ENCODE results near the gene PDZD2.
"Not testable (repeated sequence)": the region's sequence is repeated elsewhere in the genome, so short reads cannot be mapped to it uniquely, and the experiment has no call there.

The PDZD2 gene

DNA sequence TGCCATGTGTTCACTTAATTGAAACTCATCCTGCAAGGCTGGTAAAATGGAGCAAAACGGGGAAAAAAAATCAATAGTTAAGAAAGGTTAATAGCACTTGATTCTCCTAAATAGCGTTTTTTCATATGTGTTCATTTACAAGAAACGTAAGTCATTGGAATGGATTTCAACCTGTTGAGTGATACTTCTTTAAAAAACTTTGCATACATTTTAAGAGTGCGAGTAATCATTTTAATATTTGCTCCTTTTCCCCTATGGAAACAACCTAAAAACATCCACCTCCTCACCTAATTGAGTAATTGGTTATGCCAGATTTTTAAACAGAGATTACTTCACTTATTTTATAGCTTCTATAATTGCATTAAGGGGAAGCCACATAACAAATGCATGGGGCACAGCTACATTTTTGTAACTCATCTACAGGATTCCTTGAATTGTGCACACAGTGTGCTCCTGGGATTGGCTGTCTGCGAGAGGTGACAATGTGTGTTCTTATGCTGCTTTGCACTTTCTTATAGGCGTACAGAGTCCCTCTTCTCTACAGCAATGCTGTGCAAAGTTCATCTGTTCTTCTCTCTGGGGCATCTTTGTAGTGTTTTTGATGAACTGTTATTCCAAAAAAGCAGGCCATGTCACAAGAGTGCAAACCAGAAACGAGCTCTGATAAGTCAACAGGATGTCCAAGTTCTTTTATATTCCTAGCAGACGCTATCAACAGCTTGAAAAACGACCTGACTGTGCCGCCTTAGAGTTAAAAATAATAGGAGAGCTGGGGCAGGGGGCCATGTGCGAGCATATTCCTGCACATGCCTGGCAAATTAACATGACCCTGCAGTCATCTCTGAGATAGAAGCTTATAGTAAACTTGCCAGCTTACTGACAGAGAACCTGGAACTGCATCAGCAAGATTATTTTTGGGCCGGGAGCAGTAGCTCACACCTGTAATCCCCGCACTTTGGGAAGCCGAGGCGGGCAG, 417.2 kb downstream of the PDZD2 start:
- no peak for DNase-seq

DNA sequence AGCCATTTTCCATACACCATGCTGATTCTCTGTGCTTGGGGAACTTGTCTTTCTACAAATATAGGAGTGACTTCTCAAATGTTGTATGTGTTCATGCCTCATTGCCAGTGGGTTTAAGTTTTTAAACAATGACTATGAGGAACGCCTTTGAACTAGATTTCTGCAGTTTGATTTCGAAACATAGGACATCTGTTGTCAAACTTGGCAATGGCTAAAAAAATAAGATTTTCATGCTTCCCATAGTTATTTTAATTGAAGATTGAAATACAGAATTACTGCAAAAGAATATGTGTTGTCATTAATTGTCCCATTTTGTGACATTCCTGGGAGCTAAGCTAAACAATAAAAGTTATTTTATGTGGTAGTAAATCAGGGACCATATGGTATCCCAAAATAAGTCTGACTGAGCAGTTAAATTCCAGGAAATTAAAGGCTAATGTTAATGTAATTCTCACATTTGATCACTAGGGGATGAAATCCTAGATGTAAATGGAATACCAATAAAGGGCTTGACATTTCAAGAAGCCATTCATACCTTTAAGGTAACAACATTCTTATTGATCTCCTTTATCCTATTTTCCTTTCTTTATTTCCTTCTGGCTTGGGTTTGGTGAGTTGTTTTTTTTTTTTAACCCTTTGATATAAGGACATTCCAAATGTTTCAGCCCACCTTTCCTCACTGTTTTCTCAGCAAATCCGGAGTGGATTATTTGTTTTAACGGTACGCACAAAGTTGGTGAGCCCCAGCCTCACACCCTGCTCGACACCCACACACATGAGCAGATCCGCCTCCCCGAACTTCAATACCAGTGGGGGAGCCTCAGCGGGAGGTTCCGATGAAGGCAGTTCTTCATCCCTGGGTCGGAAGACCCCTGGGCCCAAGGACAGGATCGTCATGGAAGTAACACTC, 418.5 kb downstream of the PDZD2 start:
- no peak for DNase-seq

DNA sequence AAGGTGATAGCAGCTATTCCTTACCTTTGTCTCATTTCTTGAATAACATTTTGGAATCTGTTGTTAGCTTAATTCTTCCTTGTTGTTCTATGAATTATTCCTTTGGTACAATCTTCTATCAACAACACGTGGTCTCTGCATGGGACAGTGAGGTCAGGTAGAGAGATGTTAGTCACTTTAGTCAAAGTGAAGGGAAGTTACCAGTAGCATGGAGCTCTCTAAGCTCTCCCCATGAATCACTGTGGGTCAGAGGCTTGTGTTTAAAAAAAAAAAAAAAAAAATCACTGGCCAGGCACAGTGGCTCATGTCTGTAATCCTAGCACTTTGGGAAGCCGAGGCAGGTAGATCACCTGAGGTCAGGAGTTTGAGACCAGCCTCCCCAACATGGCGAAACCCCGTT, 419.2 kb downstream of the PDZD2 start:
- DNase-seq = no peak

DNA sequence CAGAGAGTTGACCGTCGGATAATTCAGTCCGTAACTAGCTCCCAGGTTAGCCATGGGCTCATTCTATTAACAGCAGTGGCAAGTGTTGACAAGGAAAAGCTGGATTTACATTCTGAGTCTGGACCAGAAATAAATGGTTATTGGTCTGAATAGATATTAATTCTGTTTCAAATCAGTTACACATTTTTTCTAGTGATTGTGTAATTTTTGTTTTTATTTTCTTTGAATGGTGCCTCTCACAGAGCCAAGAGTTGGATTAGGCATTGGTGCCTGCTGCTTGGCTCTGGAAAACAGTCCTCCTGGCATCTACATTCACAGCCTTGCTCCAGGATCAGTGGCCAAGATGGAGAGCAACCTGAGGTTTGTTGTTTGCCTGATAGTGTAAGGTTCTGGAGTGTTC, 420.1 kb downstream of the PDZD2 start:
- no peak for DNase-seq

DNA sequence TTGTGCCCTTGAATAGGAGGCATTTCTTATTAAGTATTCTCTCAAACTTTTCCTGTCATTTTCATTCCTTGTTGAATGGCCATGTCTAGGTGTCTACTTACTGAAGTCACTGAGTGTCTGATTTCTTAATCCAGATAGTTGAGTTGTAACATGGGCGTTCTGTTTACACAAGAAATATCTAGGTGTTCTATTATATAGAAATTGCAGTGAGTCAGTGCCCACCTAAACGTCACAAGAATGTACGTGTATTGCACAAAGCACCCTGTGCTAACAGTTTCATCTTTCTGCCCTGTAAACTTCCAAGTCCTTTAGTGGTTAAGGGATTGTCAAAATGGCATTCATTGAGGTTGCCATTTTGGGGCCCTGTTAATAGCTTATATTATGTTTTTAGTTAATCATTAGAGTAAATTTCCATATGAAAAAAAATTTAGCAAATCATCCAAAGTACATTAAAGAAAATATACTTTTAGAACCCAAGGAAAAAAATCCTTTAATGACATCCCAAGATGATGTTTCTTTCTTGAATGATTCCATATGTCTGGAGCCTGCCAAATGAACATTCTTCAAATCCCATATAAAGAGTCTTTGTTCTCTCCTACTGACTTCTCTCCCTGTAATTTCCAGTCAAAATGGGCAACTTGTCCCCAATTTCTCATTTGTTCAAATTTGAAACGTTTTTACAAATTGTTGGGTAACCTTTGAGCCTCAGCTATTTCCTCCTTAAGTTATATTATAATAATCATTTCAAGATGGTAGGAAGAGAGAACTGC, 421.0 kb downstream of the PDZD2 start:
- DNase-seq = no peak

DNA sequence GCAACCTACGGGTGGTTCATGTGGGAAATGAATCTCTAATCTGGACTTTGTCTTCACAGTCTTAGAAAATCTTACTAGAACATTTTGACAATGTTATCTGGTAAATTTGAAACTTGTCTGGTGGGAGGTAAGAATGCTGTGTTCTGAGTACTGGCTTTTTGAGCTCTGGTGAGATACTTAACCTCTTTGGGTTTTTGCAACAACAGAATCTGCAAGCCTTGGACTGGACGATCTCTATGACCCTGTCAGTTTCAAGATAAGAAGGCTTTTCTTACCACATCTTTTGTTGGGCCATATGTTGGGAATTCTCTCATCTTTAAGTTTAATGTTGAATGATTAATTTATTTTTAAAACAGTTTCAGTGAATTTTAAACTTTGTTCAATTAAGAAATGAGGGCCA, 422.3 kb downstream of the PDZD2 start:
- no peak for DNase-seq

DNA sequence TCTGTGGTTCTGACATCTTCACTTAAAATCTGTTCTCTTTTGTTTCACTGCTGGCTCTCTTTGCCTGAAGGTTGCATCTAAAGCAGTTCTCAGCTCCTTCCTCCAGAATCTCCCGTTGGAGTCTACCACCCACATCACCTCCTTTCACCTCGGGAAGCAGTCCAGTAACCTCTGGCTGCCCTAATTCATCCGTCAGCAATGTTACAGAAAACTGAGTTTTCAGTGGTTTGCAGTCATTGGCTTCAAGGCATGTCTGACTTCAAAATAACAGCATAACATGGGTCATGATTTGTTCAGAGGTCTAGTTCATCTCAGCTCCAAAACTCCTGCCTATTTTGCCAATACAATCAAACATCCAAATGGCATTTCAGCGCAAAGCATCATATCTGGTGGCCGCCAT, 427.5 kb downstream of the PDZD2 start:
- no peak for DNase-seq

DNA sequence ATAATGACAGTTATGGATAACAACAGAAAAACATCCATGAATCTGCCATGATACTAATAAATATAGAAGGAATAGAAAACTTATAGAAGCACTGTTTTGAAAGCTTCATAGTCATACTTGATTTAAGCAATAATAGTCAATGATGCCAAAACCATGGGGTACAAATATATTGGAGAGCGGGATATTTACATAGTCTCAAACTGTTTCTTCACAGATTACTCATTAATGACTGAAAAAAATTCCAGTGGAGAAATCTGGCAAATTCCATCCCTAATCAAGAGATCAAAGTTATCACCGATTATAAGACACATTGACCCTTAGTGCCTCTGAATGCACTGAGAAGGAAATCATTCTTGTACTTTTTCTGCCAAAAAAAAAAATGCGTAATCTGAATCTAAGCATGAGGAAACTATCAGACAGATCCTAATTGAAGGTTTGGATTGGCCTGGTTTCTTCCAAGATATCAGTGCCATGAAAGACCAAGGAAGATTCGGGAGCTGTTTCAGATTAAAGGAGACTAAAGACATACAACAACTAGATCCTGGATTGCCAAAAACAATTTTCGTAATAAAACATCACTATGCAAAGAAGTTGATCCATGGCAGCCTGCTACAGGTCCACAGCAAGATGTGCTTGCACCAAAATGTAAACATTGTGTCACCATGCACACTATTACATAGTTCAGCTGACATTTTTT, 429.0 kb downstream of the PDZD2 start:
- no peak for DNase-seq

DNA sequence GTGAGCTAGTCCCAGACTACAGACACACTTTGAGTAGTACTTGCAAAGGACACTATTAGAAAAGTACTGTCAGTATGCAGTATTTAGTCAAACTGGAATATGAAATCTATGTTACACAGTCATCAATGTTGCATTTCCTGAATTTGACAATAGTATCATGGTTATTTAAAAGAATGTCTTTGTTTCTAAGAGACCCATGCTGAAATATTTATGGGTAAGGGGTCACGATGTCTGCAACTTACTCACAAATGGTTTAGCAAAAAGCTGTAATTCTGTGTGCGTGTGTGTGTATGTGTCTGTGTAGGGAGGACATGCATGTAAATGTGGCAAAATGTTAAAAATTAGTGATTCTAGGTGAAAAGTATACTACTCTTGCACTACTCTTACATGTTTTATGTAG, 429.6 kb downstream of the PDZD2 start:
- DNase-seq = no peak

DNA sequence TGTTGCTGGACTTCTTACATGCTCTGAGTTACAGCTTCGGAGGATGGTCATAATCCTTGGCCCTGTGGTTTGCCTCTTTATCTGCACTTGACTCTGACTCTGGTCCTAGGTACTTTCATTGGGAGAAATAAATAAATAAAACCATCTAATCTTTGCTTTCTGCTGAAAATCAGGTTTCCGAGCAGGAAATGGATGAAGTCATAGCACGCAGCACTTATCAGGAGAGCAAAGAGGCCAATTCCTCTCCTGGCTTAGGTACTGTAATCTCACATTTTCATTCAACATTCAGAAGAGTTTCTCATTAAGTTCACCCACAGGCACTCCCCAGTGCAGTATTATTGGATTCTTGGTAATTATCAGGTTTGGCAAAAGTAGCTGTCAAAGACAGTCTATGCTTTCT, 430.5 kb downstream of the PDZD2 start:
- DNase-seq = no peak

DNA sequence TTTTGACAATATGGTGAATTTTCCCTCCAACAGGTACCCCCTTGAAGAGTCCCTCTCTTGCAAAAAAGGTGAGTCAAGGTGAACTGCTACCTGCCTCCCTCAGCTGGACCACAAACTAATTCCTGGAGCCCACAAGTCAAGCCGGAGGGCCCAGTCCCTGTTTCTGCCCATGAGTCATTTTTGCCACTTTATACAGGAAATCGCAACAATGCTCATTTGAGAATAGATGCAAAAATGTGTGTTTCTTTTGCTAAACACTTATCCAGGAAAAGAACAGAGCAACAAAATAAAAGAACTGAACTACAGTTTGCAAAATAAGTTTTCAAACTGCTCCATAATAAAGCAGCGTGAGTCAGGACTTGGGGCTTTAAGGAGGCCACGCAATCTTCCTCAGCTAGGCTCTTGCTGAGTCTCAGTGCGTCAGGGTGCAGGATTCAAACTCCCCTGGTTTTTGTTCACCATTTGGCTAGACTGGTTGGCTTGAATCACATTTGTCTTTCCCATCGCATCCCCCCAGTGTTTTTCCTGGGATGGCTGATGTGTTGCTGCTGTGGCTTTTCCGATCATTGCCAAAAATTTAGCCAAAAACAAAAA, 432.5 kb downstream of the PDZD2 start:
- DNase-seq = no peak

DNA sequence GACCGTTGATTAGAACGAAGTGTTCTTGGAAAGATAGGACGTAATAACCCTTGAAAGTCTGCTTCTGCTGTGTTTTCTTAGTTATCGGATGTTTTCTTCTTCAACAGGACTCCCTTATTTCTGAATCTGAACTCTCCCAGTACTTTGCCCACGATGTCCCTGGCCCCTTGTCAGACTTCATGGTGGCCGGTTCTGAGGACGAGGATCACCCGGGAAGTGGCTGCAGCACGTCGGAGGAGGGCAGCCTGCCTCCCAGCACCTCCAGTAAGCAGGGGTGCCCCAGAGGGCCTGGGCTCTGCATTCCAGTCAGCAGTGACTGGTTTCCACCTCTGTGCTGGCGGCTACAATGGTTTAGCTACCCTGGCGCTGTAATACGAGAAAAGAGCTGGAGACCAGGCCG, 433.1 kb downstream of the PDZD2 start:
- DNase-seq = no peak

DNA sequence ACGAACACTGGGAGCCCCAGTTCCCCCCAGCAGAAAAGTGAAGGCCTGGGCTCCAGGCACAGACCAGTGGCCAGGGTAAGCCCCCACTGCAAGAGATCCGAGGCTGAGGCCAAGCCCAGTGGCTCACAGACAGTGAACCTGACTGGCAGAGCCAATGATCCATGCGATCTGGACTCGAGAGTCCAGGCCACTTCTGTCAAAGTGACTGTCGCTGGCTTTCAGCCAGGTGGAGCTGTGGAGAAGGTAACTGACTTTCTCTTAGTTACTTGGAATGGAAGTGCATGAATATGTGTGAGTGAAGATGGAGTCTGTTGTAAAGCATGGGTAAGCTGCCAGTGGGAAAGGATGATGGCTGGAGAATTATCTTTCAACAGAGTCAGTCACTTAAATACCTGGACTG, 435.5 kb downstream of the PDZD2 start:
- DNase-seq = peak; percentile 33

DNA sequence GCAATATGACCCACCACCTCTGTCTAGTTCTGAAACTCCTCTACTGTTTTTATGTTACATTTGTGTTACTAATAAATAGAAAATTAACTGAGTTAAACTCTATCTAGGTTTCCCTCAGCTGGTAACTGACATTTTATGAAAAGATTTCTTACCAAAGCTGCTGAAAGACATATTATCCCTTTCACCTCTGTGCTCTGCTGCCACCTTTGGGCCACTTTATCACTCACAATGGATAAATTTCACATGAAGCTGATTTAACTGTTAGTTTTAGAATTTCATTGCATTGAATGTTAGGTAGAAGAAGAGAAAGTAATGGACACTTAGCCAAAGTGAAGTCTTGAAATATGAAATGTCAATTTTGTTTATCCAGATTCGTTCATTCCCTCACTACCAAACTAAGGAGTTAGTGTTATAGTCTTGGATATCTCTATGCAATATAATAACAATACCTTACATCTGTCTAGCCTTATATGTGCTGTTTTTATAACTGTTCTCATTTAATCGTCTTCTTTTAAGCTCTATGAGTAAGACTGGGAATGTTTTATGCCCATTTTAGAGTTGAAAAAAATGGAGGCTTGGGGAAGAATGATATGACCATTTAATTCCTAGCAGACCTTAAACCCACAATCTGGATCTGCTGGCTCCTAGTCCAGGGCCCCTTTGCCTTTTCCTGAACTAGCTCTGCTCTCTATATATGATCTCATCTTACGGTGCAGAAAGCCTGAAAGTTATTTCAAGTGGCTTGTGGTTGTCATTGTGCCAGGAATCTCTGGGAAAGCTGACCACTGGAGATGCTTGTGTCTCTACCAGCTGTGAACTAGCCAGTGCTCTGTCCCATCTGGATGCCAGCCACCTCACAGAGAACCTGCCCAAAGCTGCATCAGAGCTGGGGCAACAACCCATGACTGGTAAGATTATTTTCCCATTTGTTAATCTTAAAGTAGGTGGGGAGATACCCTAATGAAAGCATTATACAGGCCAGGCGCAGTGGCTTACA, 438.1 kb downstream of the PDZD2 start:
- peak; percentile 67 for DNase-seq

DNA sequence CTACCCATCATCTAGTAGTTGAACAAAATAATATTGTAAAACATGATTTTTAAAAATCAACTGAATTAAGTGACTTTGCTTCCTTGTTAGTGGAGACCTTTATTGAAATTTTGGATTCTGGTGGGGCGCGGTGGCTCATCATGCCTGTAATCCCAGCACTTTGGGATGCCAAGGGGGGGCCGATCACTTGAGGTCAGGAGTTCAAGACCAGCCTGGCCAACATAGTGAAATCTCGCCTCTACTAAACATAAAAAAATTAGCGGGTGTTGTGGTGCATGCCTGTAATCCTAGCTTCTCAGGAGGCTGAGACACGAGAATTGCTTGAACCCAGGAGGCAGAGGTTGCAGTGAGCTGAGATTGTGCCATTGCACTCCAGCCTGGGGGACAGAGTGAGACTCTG, 439.9 kb downstream of the PDZD2 start:
- not testable (repeated sequence) for DNase-seq

DNA sequence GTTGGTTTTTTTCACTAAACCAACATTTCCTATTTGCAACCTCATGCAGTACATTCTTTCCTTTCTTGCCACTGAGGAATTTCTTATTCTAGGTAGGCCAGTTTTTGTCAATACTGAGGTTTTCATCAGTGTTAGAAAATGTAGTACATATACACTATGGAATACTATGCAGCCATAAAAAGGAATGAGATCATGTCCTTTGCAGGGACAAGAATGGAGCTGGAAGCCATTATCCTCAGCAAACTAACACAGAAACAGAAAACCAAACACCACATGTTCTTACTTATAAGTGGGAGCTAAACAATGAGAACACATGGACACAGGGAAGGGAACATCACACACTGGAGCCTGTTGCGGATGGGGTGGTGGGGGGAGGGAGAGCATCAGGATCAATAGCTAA, 441.6 kb downstream of the PDZD2 start:
- not testable (repeated sequence) for DNase-seq

DNA sequence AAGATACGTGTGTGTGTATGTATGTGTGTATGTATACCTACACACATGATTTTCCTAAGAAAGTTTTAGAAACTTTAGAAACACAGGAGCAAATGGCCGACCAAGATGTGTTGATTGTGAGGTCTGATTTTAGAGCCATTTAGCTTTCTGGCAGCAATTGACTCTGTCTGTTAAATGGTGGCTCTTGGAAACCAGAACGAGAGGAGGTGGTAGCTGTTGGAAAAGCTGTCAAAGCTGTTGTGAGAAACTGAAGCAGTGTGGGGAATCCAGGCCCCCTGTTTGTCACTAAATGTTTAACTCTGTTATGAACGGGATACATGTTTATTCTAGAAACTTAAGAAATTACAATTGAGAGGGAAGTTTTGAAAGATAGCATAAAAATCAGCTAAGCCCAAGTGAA, 443.8 kb downstream of the PDZD2 start:
- no peak for DNase-seq

DNA sequence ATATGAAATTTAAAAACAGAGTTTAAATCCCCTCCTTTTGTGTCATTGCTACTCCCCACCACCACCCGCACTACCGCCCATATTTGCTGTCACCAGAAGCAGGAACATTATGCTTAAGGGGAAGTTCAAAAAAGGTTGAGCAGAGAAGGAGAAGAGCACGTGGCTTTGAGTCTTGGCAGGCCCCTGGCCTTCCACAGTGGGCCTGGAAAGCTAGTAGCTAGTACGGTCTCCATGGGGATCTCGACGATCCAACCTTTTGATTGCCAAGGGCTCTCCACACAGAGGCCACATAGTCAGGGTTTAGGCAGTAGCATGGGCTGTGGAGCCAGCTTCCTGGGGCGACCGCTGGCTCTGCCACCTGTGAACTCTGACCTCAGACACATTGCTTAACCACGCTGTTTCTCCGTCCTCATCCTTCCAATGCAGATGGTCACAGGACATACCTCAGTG, 445.1 kb downstream of the PDZD2 start:
- no peak for DNase-seq

DNA sequence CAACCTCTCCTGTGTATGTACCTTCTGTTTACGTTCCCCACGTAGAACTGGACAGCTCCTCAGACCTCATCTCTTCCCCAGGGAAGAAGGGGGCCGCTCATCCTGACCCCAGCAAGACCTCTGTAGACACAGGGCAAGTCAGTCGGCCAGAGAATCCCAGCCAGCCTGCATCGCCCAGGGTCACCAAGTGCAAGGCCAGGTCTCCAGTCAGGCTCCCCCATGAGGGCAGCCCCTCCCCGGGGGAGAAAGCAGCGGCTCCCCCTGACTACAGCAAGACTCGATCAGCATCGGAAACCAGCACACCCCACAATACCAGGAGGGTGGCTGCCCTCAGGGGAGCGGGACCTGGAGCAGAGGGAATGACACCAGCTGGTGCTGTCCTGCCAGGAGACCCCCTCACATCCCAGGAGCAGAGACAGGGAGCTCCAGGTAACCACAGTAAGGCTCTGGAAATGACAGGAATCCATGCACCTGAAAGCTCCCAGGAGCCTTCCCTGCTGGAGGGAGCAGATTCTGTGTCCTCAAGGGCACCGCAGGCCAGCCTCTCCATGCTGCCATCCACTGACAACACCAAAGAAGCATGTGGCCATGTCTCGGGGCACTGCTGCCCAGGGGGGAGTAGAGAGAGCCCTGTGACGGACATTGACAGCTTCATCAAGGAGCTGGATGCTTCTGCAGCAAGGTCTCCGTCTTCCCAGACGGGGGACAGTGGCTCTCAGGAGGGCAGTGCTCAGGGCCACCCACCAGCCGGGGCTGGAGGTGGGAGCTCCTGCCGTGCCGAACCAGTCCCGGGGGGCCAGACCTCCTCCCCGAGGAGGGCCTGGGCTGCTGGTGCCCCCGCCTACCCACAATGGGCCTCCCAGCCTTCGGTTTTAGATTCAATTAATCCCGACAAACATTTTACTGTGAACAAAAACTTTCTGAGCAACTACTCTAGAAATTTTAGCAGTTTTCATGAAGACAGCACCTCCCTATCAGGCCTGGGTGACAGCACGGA, 448.5 kb downstream of the PDZD2 start:
- DNase-seq = peak; percentile 15
